ENCODE data around the gene FAT2.

GRCh38 chr5:151584057-151584937 lies 6.8 kb downstream of the FAT2 start:
- TF ChIP-seq, protein P1, sequence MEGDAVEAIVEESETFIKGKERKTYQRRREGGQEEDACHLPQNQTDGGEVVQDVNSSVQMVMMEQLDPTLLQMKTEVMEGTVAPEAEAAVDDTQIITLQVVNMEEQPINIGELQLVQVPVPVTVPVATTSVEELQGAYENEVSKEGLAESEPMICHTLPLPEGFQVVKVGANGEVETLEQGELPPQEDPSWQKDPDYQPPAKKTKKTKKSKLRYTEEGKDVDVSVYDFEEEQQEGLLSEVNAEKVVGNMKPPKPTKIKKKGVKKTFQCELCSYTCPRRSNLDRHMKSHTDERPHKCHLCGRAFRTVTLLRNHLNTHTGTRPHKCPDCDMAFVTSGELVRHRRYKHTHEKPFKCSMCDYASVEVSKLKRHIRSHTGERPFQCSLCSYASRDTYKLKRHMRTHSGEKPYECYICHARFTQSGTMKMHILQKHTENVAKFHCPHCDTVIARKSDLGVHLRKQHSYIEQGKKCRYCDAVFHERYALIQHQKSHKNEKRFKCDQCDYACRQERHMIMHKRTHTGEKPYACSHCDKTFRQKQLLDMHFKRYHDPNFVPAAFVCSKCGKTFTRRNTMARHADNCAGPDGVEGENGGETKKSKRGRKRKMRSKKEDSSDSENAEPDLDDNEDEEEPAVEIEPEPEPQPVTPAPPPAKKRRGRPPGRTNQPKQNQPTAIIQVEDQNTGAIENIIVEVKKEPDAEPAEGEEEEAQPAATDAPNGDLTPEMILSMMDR (conservative IDR thresholded peaks at IDR 0.05; ENCODE audit: low read depth, low read length): no peak
- TF ChIP-seq EZH2 (IDR thresholded peaks at IDR 0.05; ENCODE audit: borderline replicate concordance, low read depth, low read length, poor library complexity, severe bottlenecking): no peak
